Activated B cell treated with CpG ODN at 0.5 μM for 24 hours (primary cell): Measurements from ENCODE around the gene GPR156. TPM values are rescaled to one million over a fixed set of nuclear protein-coding genes. Genes with fewer than 3 reads are reported as not detected.

Experiments used
- ATAC-seq: fragments of 200-7000 bp; cut with Tn5 transposase; one replicate; pipeline ENCODE4 v1.10.0; 2021; ENCODE audit warnings: low read depth, mild to moderate bottlenecking, moderate library complexity
- CTCF ChIA-PET: fragments of 350-600 bp; sonication (Branson Sonifier 250); formaldehyde crosslinking; loops from one replicate; lab custom pipeline; 2021; ENCODE audit warnings: antibody characterized with exemption; lab: Charles Lee
- POLR2A ChIA-PET: fragments of 350-600 bp; sonication (Branson Sonifier 250); formaldehyde crosslinking; loops from one replicate; lab custom pipeline; 2021; ENCODE audit warnings: antibody characterized with exemption; lab: Charles Lee
- DNase-seq: peaks from one replicate; pipeline ENCODE4 v3.0.0; 2022
- H3K27ac Mint-ChIP-seq: one replicate; pipeline ENCODE4 v1.8.0; 2020; ENCODE audit warnings: mixed read lengths
- H3K27me3 Mint-ChIP-seq: one replicate; pipeline ENCODE4 v1.8.0; 2021; ENCODE audit warnings: mixed read lengths
- H3K36me3 Mint-ChIP-seq: one replicate; pipeline ENCODE4 v1.8.0; 2021; ENCODE audit warnings: low read depth, mixed read lengths
- H3K4me1 Mint-ChIP-seq: one replicate; pipeline ENCODE4 v1.8.0; 2021; ENCODE audit warnings: mixed read lengths
- H3K4me3 Mint-ChIP-seq: one replicate; pipeline ENCODE4 v1.8.0; 2020; ENCODE audit warnings: mild to moderate bottlenecking, mixed read lengths
- H3K9me3 Mint-ChIP-seq: one replicate; pipeline ENCODE4 v1.8.0; 2020; ENCODE audit warnings: mixed read lengths
- intact Hi-C: fragments of 100-400 bp; cut with micrococcal nuclease; formaldehyde crosslinking; loops from one replicate; pipeline ENCODE4 v1.15.1; 2024
- total RNA-seq: library from RNA; stranded (reverse); gene quantifications from 2 replicates; pipeline ENCODE4 v1.2.3, GENCODE V29; 2022
- TF ChIP-seq, protein P1 (sequence below): fragments of 200-600 bp; IDR thresholded peaks from one replicate; pipeline ENCODE4 v1.8.0; 2022; ENCODE audit warnings: antibody characterized with exemption, mild to moderate bottlenecking

The GPR156 gene
- total RNA-seq, 1 donor from 2014 or later = 0.24 TPM

DNA sequence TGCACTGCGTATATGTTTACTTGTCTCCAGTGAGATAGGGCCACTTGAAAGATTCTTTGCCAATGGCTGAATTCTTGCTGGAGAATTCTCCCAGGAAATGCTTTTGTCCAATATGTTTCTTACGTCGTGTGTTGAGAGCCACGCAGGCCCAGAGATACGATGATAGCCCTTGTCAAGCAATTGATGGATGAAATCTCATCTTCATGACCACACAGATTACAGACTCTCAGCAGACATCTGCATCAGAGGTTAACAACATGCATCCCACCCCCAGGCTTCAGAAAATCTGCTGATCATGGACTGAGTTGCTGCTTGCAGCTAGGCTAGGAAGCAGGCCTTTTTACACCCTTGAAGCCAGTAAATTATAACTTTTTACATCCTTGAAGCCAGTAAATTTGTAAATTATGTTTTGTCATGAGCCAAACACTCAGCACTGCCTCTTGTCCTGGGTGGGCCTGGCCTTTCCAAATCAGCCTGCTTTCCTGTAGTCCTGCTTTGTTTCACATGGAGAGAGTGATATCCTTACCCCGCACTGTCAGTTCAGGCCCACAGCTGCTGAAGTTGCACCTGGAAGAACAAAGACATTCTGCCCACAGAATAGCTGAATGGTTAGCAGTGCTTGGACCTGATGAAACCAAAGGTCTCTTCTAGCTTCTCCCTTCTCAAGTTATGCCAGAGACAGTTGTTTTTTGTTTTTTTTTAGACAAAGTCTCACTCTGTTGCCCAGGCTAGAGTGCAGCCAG, 84.4 kb downstream of the GPR156 start:
- ATAC-seq (no peak), DNase-seq (no peak)
- Mint-ChIP-seq H3K9me3 (no peaks in the 10 kb centered on the region), H3K4me1 (no peaks in the 10 kb centered on the region), H3K36me3 (no peaks in the 10 kb centered on the region), H3K27ac (no peak overlapping the region), H3K27me3 (no peaks in the 10 kb centered on the region), H3K4me3 (no peak overlapping the region)
- POLR2A ChIA-PET = no interaction called here
- CTCF ChIA-PET = interaction anchor here (0.9 kb wide), 1 partner anchor 309 kb away, joined by 6 read pairs; no protein-coding TSS in a partner anchor
- intact Hi-C loops = no loop called here
- TF ChIP-seq, protein P1, sequence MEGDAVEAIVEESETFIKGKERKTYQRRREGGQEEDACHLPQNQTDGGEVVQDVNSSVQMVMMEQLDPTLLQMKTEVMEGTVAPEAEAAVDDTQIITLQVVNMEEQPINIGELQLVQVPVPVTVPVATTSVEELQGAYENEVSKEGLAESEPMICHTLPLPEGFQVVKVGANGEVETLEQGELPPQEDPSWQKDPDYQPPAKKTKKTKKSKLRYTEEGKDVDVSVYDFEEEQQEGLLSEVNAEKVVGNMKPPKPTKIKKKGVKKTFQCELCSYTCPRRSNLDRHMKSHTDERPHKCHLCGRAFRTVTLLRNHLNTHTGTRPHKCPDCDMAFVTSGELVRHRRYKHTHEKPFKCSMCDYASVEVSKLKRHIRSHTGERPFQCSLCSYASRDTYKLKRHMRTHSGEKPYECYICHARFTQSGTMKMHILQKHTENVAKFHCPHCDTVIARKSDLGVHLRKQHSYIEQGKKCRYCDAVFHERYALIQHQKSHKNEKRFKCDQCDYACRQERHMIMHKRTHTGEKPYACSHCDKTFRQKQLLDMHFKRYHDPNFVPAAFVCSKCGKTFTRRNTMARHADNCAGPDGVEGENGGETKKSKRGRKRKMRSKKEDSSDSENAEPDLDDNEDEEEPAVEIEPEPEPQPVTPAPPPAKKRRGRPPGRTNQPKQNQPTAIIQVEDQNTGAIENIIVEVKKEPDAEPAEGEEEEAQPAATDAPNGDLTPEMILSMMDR = no peak

DNA sequence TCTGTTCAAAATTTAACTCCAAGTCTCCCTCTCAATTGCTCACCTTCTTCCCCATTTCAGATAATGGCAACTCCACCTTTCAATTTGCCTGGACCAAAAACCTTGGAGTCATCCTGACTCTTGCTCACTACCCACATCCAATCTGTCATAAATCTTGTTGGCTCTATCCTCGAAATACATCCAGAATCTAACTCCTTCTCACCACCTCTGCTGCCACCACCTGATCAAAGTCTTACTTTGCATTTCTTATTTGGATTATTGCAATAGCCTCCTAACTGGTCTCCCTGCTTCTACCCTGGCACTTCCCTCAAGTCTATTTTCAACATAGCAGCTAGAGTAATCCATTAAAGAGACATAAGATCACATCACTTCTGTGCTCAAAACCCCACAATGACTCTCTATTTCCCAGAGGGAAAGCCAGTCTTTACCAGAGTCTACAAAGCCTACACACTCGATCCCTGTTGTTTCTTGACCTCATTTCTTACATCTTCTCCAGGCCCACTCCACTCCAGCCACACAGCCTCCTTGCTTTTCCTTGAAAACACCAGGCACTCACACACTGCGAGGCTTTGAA, 86.6 kb downstream of the GPR156 start:
- Mint-ChIP-seq H3K27ac (no peak overlapping the region), H3K4me3 (no peak overlapping the region), H3K4me1 (no peaks in the 10 kb centered on the region), H3K27me3 (no peaks in the 10 kb centered on the region), H3K36me3 (no peaks in the 10 kb centered on the region), H3K9me3 (no peaks in the 10 kb centered on the region)
- intact Hi-C loops = loop anchor here (1.0 kb wide), 2 partner anchors 306 to 377 kb away; no protein-coding TSS in a partner anchor
- TF ChIP-seq, protein P1 = no peak
- ChIA-PET CTCF (interaction anchor here (2.0 kb wide), 1 partner anchor 306 kb away, joined by 15 read pairs; no protein-coding TSS in a partner anchor), POLR2A (no interaction called here)
- ATAC-seq (no peak), DNase-seq (no peak)

DNA sequence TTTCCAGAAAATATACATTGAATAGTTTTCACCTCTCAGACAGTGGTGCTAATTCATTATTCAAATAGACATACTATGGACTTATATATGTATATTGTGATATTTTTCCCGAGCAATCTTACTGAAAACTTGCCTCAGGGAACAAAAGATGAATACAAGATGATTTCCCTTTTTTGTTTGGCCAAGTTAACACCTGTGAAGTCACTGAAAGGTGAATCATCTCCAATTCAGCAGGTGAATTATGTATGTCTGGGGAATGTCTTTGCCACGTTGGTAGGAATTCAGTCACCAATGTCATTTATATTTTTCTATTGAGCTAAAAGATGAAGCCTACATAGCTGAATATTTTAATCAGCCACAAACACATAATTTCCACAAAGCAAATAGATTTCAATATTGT, 88.2 kb downstream of the GPR156 start:
- no peak for DNase-seq
- Mint-ChIP-seq H3K27ac (no peak overlapping the region), H3K27me3 (no peaks in the 10 kb centered on the region), H3K9me3 (no peaks in the 10 kb centered on the region), H3K4me3 (no peak overlapping the region), H3K4me1 (no peaks in the 10 kb centered on the region), H3K36me3 (no peaks in the 10 kb centered on the region)
- intact Hi-C loops = no loop called here
- no peak for ATAC-seq
- ChIA-PET CTCF (no interaction called here), POLR2A (no interaction called here)
- TF ChIP-seq, protein P1 = no peak

DNA sequence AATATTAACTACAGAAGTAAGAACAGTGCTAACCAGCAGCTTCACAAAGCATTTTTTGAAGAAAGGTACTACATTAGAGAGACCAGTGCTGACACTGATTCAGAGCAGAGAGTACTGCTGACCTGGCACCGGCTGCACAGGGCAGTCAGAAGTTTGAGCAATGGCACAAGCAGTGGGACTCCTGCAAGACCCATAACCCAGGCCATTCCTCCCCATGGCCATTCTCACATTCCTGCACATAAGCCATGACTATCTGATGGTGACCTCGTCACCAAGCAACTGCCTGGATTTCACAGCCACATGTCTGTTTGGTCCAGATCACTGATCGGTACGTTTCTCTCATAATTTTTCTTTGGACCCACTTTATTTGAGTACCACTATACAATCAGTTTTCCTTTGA, 88.7 kb downstream of the GPR156 start:
- ATAC-seq (no peak), DNase-seq (no peak)
- Mint-ChIP-seq H3K9me3 (no peaks in the 10 kb centered on the region), H3K4me3 (no peak overlapping the region), H3K4me1 (no peaks in the 10 kb centered on the region), H3K27me3 (no peaks in the 10 kb centered on the region), H3K27ac (no peak overlapping the region), H3K36me3 (no peaks in the 10 kb centered on the region)
- ChIA-PET CTCF (interaction anchor here (0.9 kb wide), 1 partner anchor 304 kb away, joined by 3 read pairs; no protein-coding TSS in a partner anchor), POLR2A (no interaction called here)
- TF ChIP-seq, protein P1 = no peak
- intact Hi-C loops = no loop called here

DNA sequence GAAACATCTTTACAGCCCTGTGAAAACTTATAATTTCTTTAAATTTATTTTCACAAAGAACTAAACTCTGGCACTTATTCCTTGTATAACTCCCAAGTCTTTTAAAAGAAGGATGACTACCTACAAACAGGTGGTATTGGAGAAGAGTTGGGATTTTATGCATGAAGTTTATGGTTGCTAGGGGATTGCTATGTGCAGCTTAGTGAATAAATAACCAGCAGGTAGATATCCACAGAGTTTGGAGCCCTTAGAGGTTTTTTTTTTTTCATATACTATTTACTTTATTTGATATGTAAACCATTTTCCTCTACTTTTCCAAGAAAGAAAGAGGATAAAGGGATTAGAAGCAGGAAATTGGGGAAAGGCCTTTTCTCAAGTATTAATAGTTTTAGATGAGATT, 91.5 kb downstream of the GPR156 start:
- DNase-seq = no peak
- no peak overlapping the region for H3K4me3 Mint-ChIP-seq
- ChIA-PET CTCF (no interaction called here), POLR2A (no interaction called here)
- H3K4me1 Mint-ChIP-seq = no peaks in the 10 kb centered on the region
- no peaks in the 10 kb centered on the region for H3K36me3 Mint-ChIP-seq
- H3K27me3 Mint-ChIP-seq = no peaks in the 10 kb centered on the region
- intact Hi-C loops = no loop called here
- TF ChIP-seq, protein P1 = no peak
- no peak for ATAC-seq
- H3K27ac Mint-ChIP-seq = no peak overlapping the region
- H3K9me3 Mint-ChIP-seq = no peaks in the 10 kb centered on the region
